Measurements from ENCODE around the gene UNK. TPM values are rescaled to one million over a fixed set of nuclear protein-coding genes. Genes with fewer than 3 reads are reported as not detected.

The UNK gene
- total RNA-seq, 1 experiment from 2014 or later, result 32.1 TPM

- Histone ChIP-seq H3K27me3 (ENCODE audit: control insufficient read depth, insufficient read depth, low read length) (no peaks in the 10 kb centered on the region), H3K36me3 (ENCODE audit: control insufficient read depth, insufficient read depth, low read length) (no peaks in the 10 kb centered on the region), H3K4me3 (ENCODE audit: low read depth in 2 of 2, low read length in 2 of 2) (no peak overlapping the region), H3K9me3 (ENCODE audit: control insufficient read depth, insufficient read depth, low read depth, low read length) (no peaks in the 10 kb centered on the region), H3K27ac (ENCODE audit: low read length) (no peak overlapping the region), H3K4me1 (ENCODE audit: control insufficient read depth, insufficient read depth, low read length) (peaks cover 8% of the 10 kb centered on the region; the same call in 1 of the 2 replicates)
- ATAC-seq, result no peak
- no TSS peak for BruUV-seq (replicated peaks)
- DNase-seq (ENCODE audit: low read depth, low spot score), result no peak
- ChIA-PET CTCF (interaction anchor here (0.6 kb wide), 1 partner anchor 26 kb away, joined by 4 read pairs; the partner anchor contains the start of gene GALK1), POLR2A (no interaction called here)
- intact Hi-C loops (cut with micrococcal nuclease; ENCODE audit: unreplicated experiment), result no loop called here
- TF ChIP-seq POLR2AphosphoS5 (IDR thresholded peaks at IDR 0.05; ENCODE audit: low read depth, low read length) (no peak), TCF7L2 (IDR thresholded peaks at IDR 0.05; ENCODE audit: low read depth, low read length) (no peak)
- in situ Hi-C loops (cut with HindIII; ENCODE audit: low pct_unique_long_range_greater_than_20kb, low sequenced_read_pairs), result no loop called here
Measured at GRCh38 chr17:75791254-75791653, 6.6 kb downstream of the UNK start.

GRCh38 chr17:75793460-75793859 is 8.9 kb downstream of the UNK start:
- CTCF ChIA-PET, result no interaction called here
- intact Hi-C loops (cut with micrococcal nuclease; ENCODE audit: unreplicated experiment), result no loop called here

More at GRCh38 chr17:75793460-75793859, 8.9 kb downstream of the UNK start:
- H3K9me3 ChIP-seq (ENCODE audit: control insufficient read depth, insufficient read depth, low read depth, low read length), result no peaks in the 10 kb centered on the region
- no peaks in the 10 kb centered on the region for H3K36me3 ChIP-seq (ENCODE audit: control insufficient read depth, insufficient read depth, low read length)
- POLR2A ChIA-PET, result interaction anchor here (0.6 kb wide), 1 partner anchor 11 kb away, joined by 4 read pairs; no protein-coding TSS in a partner anchor
- H3K4me3 ChIP-seq (ENCODE audit: low read depth in 2 of 2, low read length in 2 of 2), result no peak overlapping the region
- no peak for DNase-seq (ENCODE audit: low read depth, low spot score)
- no peaks in the 10 kb centered on the region for H3K27me3 ChIP-seq (ENCODE audit: control insufficient read depth, insufficient read depth, low read length)
- H3K4me1 ChIP-seq (ENCODE audit: control insufficient read depth, insufficient read depth, low read length), result no peaks in the 10 kb centered on the region
- TSS peak; percentile 15 for BruUV-seq (replicated peaks)
- in situ Hi-C loops (cut with HindIII; ENCODE audit: low pct_unique_long_range_greater_than_20kb, low sequenced_read_pairs), result no loop called here
- no peak for TF ChIP-seq REST (IDR thresholded peaks at IDR 0.05; ENCODE audit: insufficient read depth in 1 of 2, low read depth in 2 of 2, low read length in 1 of 2)
- no peak for TF ChIP-seq CTCF (IDR thresholded peaks at IDR 0.05)
- no peak for TF ChIP-seq POLR2AphosphoS5 (IDR thresholded peaks at IDR 0.05; ENCODE audit: low read depth, low read length)
- no peak for TF ChIP-seq TCF7L2 (IDR thresholded peaks at IDR 0.05; ENCODE audit: low read depth, low read length)
- no peak for TF ChIP-seq SIN3A (IDR thresholded peaks at IDR 0.05; ENCODE audit: borderline replicate concordance, insufficient read depth, low read depth, low read length)
- no peak overlapping the region for H3K27ac ChIP-seq (ENCODE audit: low read length)
- ATAC-seq, result no peak

Data from Panc1 (cell line).